Measurements from ENCODE around the gene LRCH1.
A peak's percentile ranks its signal among the peaks of the same experiment; 100 is the strongest.

DNA sequence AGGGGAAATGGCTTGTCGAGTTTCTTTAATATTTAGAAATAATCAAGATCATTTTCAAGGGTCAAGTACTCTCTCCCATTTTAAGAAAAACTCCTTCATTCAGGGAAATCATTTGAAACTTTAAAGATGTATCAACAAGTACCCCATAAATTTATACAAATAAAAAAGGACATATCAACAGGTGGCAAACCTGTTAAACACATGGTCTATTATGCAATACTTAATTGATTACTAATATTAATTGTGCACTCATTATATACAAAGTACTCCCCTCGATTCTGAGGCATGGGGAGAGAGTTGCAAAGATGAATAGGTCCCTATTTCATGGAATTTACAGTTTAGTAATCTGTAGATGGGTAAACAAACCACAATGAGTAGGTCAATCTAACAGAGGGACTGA is 2.1 kb upstream of the LRCH1 start:
- TF ChIP-seq HOXA3 (CRISPR knock-in tag; IDR thresholded peaks at IDR 0.05) (no peak), GTF2F1 (IDR thresholded peaks at IDR 0.05; ENCODE audit: low read length) (no peak), ARNT (IDR thresholded peaks at IDR 0.05) (no peak), GABPB1 (CRISPR knock-in tag; IDR thresholded peaks at IDR 0.05) (no peak), EZH2 (conservative IDR thresholded peaks at IDR 0.05; ENCODE audit: low read depth, low read length) (no peak), NKX3-1 (CRISPR knock-in tag; IDR thresholded peaks at IDR 0.05) (no peak), POLR2AphosphoS5 (IDR thresholded peaks at IDR 0.05; ENCODE audit: low read depth, low read length) (no peak), ZBTB7A (CRISPR knock-in tag; IDR thresholded peaks at IDR 0.05) (no peak), CEBPB (IDR thresholded peaks at IDR 0.05; ENCODE audit: borderline replicate concordance, low read depth, low read length) (peak; percentile 26; the same call in 1 of the 2 replicates)

Data from HepG2 (cell line).